GM21786 (cell line): ENCODE measurements around the gene DICER1.

Source experiments
- ATAC-seq: cut with Tn5 transposase; IDR thresholded peaks from one replicate; pipeline ENCODE4 v1.9.1; 2021; ENCODE audit not compliant: unreplicated experiment

The DICER1 gene

GRCh38 chr14:95092723-95093122 lies 64.6 kb downstream of the DICER1 start:
- ATAC-seq, result no peak

GRCh38 chr14:95091581-95091980 lies 65.7 kb downstream of the DICER1 start:
- no peak for ATAC-seq

- no peak for ATAC-seq
Observed at GRCh38 chr14:95088665-95089064, 68.7 kb downstream of the DICER1 start.

- ATAC-seq, result no peak
Observed at GRCh38 chr14:95087619-95088018, 69.7 kb downstream of the DICER1 start.

GRCh38 chr14:95085321-95085720 lies 72.0 kb downstream of the DICER1 start:
- no peak for ATAC-seq

- ATAC-seq, result no peak
Observed at GRCh38 chr14:95078867-95079266, 78.5 kb downstream of the DICER1 start.

GRCh38 chr14:95077345-95077744 lies 80.0 kb downstream of the DICER1 start:
- no peak for ATAC-seq

GRCh38 chr14:95075789-95076188 lies 81.5 kb downstream of the DICER1 start:
- ATAC-seq, result no peak

GRCh38 chr14:95073947-95074346 lies 83.4 kb downstream of the DICER1 start:
- ATAC-seq, result no peak

GRCh38 chr14:95072310-95072905 lies 84.9 kb downstream of the DICER1 start:
- ATAC-seq, result no peak

- ATAC-seq, result no peak
Observed at GRCh38 chr14:95071649-95072280, 85.6 kb downstream of the DICER1 start.

GRCh38 chr14:95070748-95071435 lies 86.4 kb downstream of the DICER1 start:
- no peak for ATAC-seq

GRCh38 chr14:95069547-95069946 lies 87.8 kb downstream of the DICER1 start:
- ATAC-seq, result no peak

GRCh38 chr14:95069018-95069417 lies 88.3 kb downstream of the DICER1 start:
- ATAC-seq, result no peak

GRCh38 chr14:95068521-95068920 lies 88.8 kb downstream of the DICER1 start:
- ATAC-seq, result no peak

- no peak for ATAC-seq
Observed at GRCh38 chr14:95068080-95068479, 89.2 kb downstream of the DICER1 start.

- no peak for ATAC-seq
Observed at GRCh38 chr14:95067526-95067925, 89.8 kb downstream of the DICER1 start.

GRCh38 chr14:95066427-95066986 lies 90.8 kb downstream of the DICER1 start:
- ATAC-seq, result no peak

GRCh38 chr14:95065411-95065810 lies 91.9 kb downstream of the DICER1 start:
- no peak for ATAC-seq

- no peak for ATAC-seq
Observed at GRCh38 chr14:95064734-95065133, 92.6 kb downstream of the DICER1 start.

GRCh38 chr14:95064256-95064655 lies 93.1 kb downstream of the DICER1 start:
- ATAC-seq, result no peak

GRCh38 chr14:95063391-95063790 lies 93.9 kb downstream of the DICER1 start:
- ATAC-seq, result no peak
